Astrocyte of the cerebellum (primary cell): ENCODE data around the gene SLC43A2.

Experiments used
- DNase-seq: peaks from one replicate; pipeline ENCODE4 v3.0.0-alpha.2; 2011; ENCODE audit warnings: low read depth
- H3K4me3 ChIP-seq: 2 replicates; pipeline ENCODE4 v1.5.1; 2011; ENCODE audit warnings: mild to moderate bottlenecking, low read depth, low read length, moderate library complexity
- CTCF ChIP-seq: IDR thresholded peaks from 2 replicates; pipeline ENCODE4 v1.5.1; 2012; ENCODE audit warnings: low read length, low read depth, moderate library complexity, mild to moderate bottlenecking; ENCODE audit errors: missing control alignments
- in situ Hi-C: cut with HindIII; loops from 2 replicates; pipeline ENCODE4 v1.10.0; 2017; ENCODE audit warnings: low sequenced_read_pairs

Gene SLC43A2

GRCh38 chr17:1648173-1648962 is 19.7 kb upstream of the SLC43A2 start:
- in situ Hi-C loops: no loop called here
- peak overlapping the region; percentile 39 for H3K4me3 ChIP-seq
- no peak for TF ChIP-seq CTCF
- DNase-seq: no peak

- no peak for TF ChIP-seq CTCF
- no peak overlapping the region for H3K4me3 ChIP-seq
- in situ Hi-C loops: no loop called here
- DNase-seq: no peak
Observed at GRCh38 chr17:1647802-1648171, 19.2 kb upstream of the SLC43A2 start.

DNA sequence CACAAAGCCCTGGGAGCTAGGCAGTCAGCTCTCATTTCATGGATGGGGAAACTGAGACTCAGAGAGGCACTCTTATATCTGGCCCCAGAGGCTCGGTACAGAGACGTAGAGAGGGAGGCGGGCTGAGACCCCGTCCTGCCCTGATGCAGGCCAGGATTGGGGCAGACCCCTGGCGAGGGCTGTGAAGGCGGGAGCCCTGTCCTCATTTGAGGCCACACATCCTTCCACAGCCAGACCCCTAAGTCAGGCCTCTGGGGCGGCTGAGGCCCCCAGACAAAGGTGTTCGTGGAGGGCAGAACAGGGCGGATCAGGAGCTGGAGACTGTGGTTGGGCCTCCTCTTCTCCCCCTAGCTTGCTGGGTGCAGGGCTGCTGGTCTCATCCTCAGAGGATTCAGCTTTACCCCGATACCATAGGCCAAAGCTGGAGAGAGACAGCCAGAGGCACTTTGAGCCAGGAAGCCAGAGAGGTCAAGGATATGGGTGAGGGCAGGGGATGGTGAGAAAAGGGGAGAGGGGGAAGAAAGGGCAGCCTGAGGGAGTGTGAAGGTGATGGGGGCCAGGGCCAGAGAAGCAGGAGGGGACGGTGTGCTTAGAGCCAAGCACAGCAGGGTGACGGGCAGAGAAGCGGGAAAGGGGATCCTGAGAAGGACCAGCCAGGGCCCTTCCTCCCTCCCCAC is 17.7 kb upstream of the SLC43A2 start:
- no peak overlapping the region for H3K4me3 ChIP-seq
- no peak for TF ChIP-seq CTCF
- in situ Hi-C loops: no loop called here
- no peak for DNase-seq

- DNase-seq: no peak
- no peak within 1 kb of the TSS for H3K4me3 ChIP-seq
- no peak for TF ChIP-seq CTCF
- in situ Hi-C loops: no loop called here
Observed at GRCh38 chr17:1645207-1646171, 16.9 kb upstream of the SLC43A2 start, which contains the start of gene SCARF1. TSS of gene SCARF1 (minus strand) at chr17:1645732. CDS start at chr17:1645697, 35 bp downstream.

DNA sequence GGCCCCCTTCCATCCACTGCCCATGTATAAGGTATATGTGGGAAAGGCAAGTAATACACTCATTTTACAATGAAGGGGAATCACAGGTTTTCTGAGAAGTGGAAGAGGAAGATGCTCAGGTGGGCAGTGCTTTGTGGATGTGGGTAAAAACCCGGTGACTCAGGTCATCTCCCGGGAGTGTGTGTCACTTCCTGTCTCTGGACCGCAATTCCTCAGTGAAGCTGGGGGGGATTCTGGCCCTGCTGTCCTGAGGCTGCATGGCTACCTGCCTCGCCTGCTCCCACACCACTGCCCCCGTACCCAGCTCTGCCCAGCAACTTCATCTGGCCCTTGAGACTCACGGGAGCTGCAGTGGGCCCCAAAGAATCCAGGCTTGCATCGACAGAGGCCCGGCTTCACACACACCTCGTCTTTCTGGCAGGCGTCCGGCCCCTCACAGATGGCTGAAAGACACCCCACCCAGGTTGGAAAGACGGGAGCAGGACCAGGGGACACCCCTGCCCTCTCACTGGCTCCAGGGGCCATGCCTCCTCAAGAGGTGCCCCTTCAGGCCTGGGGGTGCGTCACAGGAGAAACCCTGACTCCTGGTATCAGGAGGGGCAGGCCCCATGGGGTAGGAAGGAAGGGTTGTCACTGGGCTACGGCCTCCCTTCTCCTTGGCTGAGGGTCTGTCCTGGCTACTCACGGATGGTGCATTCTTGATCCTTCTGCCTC is 16.0 kb upstream of the SLC43A2 start:
- in situ Hi-C loops: no loop called here
- H3K4me3 ChIP-seq: no peak overlapping the region
- TF ChIP-seq CTCF: no peak
- DNase-seq: no peak
